Psoas muscle (tissue), 8 donors: ENCODE results near the gene PLPP4. TPM values are rescaled to one million over a fixed set of nuclear protein-coding genes. Genes with fewer than 3 reads are reported as not detected.

Source experiments
- ATAC-seq, 4 donors: fragments of 200-7000 bp; cut with Tn5 transposase; one replicate each; pipeline ENCODE4 v1.9.1; 2020; ENCODE audit warnings: moderate library complexity in 3 of 4, mild to moderate bottlenecking in 2 of 4
- DNase-seq, 2 donors: peaks; one replicate each; pipeline ENCODE4 v3.0.0-alpha.2; 2020
- H3K27ac ChIP-seq: fragments of 200-600 bp; one replicate; pipeline ENCODE4 v1.8.0; 2022
- H3K27me3 ChIP-seq, 3 donors: fragments of 200-600 bp in 1 of 3; one replicate each; pipeline versions ENCODE4 v1.6.1 to v1.8.0; 2013 to 2022; ENCODE audit warnings: low read length in 2 of 3, mild to moderate bottlenecking in 2 of 3, moderate library complexity in 1 of 3; ENCODE audit not compliant: insufficient read depth in 3 of 3
- H3K36me3 ChIP-seq, 2 donors: fragments of 200-600 bp in 1 of 2; one replicate each; pipeline versions ENCODE4 v1.6.1 to v1.8.0; 2013 to 2022; ENCODE audit warnings: low read depth in 1 of 2, mild to moderate bottlenecking in 1 of 2, moderate library complexity in 1 of 2; ENCODE audit not compliant: insufficient read depth in 1 of 2
- H3K4me1 ChIP-seq: fragments of 200-600 bp; one replicate; pipeline ENCODE4 v1.8.0; 2022
- H3K4me3 ChIP-seq: fragments of 200-600 bp; one replicate; pipeline ENCODE4 v1.8.0; 2022; ENCODE audit warnings: mild to moderate bottlenecking
- H3K9me3 ChIP-seq: fragments of 200-600 bp; one replicate; pipeline ENCODE4 v1.8.0; 2022
- CTCF ChIP-seq: fragments of 200-600 bp; IDR thresholded peaks from one replicate; pipeline ENCODE4 v1.8.0; 2022; ENCODE audit warnings: antibody characterized with exemption
- WGBS, 3 donors: extraction: QIAGEN DNeasy Blood & Tissue Kit; methylation state at CpG; one replicate each; pipeline versions ENCODE4 v1.1.6 to v1.1.7; 2013; 5-methylcytosine and 5-hydroxymethylcytosine counted together
- intact Hi-C, 2 donors: fragments of 100-400 bp; cut with DNase I; formaldehyde crosslinking; loops; one replicate each; pipeline versions ENCODE4 v1.11.0 to v1.14.2; 2022
- polyA plus RNA-seq, 3 donors: library from polyadenylated mRNA; stranded (reverse); fragments of 200-250 nt; gene quantifications; one replicate each; pipeline ENCODE4 v1.2.3, GENCODE V29; 2013
- total RNA-seq, 4 donors: library from RNA; stranded (reverse); fragmentation: NEBNext Ultra II Directional in 2 of 4; extraction: Animal tissue kit (Norgen Biotek cat#: 25700) in 2 of 4; gene quantifications; one replicate each; pipeline versions ENCODE4 v1.2.1 to v1.2.4, GENCODE V29; 2021 to 2023
- donor health status: healthy with polysubstance abuse.
- donor health status: DM: no; HTN: no; CAD: no; lungs with moderate emphysema.
- donor health status: Bipolar disorder and iron deficiency.
- donor health status: healthy.
- donor health status: DM: yes; HTN: yes; CAD: no.
- donor health status: DM: no; HTN: no; CAD: no.
- donor health status: DM: no; HTN: no; CAD: no.
- donor health status: DM: yes; HTN: yes; CAD: no.

PLPP4 gene
- total and polyA plus RNA-seq, 7 donors, result not detected

GRCh38 chr10:120453886-120454285 is 3.1 kb upstream of the PLPP4 start:
- H3K36me3 ChIP-seq, result no peaks in the 10 kb centered on the region
- no peaks in the 10 kb centered on the region for H3K9me3 ChIP-seq
- ATAC-seq, result no peak
- H3K27ac ChIP-seq, result no peak overlapping the region
- H3K4me1 ChIP-seq, result no peaks in the 10 kb centered on the region
- intact Hi-C loops, result no loop called here
- DNase-seq, result no peak
- H3K4me3 ChIP-seq, result no peak overlapping the region
- 62 to 76% (median 72%) methylated on average over 3 of the region's 3 CpGs for WGBS, 3 donors
- H3K27me3 ChIP-seq, result peaks cover 0 to 33% (median 20%) of the 10 kb centered on the region in 3 donors
- no peak for TF ChIP-seq CTCF

- DNase-seq, result no peak
- Histone ChIP-seq H3K4me3 (no peak overlapping the region), H3K27me3 (peaks cover 0 to 44% (median 20%) of the 10 kb centered on the region in 3 donors), H3K36me3 (no peaks in the 10 kb centered on the region), H3K9me3 (no peaks in the 10 kb centered on the region), H3K4me1 (no peaks in the 10 kb centered on the region), H3K27ac (no peak overlapping the region)
- no peak for ATAC-seq
- intact Hi-C loops, result no loop called here
- 76 to 82% (median 77%) methylated on average over 7 of the region's 7 CpGs for WGBS, 3 donors
- TF ChIP-seq CTCF, result no peak
These were observed 2.0 kb upstream of the PLPP4 start for GRCh38 chr10:120455004-120455403.

GRCh38 chr10:120455606-120456005 is 1.4 kb upstream of the PLPP4 start:
- WGBS, 3 donors, result 52 to 68% (median 63%) methylated on average over 3 of the region's 3 CpGs
- Histone ChIP-seq H3K4me3 (no peak overlapping the region), H3K36me3 (no peaks in the 10 kb centered on the region), H3K9me3 (no peaks in the 10 kb centered on the region), H3K27me3 (peaks cover 0 to 48% (median 20%) of the 10 kb centered on the region in 3 donors), H3K27ac (no peak overlapping the region), H3K4me1 (no peaks in the 10 kb centered on the region)
- no peak for TF ChIP-seq CTCF
- DNase-seq, result no peak
- intact Hi-C loops, result no loop called here
- ATAC-seq, result no peak

- H3K4me3 ChIP-seq, result peak overlapping the region; percentile 47
- H3K9me3 ChIP-seq, result no peaks in the 10 kb centered on the region
- no peak for ATAC-seq
- WGBS, 3 donors, result 3 to 6% (median 4%) methylated on average over 16 of the region's 16 CpGs
- H3K36me3 ChIP-seq, result no peaks in the 10 kb centered on the region
- no peak for DNase-seq
- no peaks in the 10 kb centered on the region for H3K4me1 ChIP-seq
- no peak for TF ChIP-seq CTCF
- H3K27me3 ChIP-seq, result peaks cover 0 to 48% (median 20%) of the 10 kb centered on the region in 3 donors
- intact Hi-C loops, result no loop called here
- no peak overlapping the region for H3K27ac ChIP-seq
These were observed 843 bp upstream of the PLPP4 start for GRCh38 chr10:120456143-120456625.
